TTC549 (cell line): ENCODE data around the gene LHX4.
"Not testable (repeated sequence)": the region's sequence is repeated elsewhere in the genome, so short reads cannot be mapped to it uniquely, and the experiment has no call there.

ENCODE experiments used
- FAIRE-seq: peaks from 2 replicates; lab custom pipeline; 2012; peaks lifted over from hg19 to GRCh38; lab: Jason Lieb, UNC

Gene LHX4

GRCh38 chr1:180197231-180197630, 32.8 kb upstream of the LHX4 start:
- FAIRE-seq, result no peak

GRCh38 chr1:180198196-180198595, 31.9 kb upstream of the LHX4 start:
- FAIRE-seq, result no peak

DNA sequence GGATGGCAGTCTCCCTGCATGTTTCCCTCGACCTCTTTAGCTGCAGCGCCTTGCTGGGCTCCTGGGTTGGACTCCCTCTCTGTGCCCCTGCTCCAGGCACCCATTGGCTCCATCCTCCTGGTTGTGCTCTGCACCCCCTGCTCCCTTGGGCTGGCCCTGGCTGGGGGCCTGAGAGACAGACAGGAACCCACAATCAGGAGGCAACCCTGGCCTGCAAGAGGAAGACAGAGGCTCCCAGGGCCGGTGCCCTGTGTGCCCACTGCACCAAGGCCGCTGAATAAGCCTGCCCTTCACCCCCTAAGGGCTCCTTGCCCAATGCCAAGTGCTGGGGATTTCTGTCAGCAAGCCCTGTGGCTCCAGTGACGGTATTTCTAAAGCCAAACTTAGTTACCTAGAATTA, 31.5 kb upstream of the LHX4 start:
- FAIRE-seq, result no peak

DNA sequence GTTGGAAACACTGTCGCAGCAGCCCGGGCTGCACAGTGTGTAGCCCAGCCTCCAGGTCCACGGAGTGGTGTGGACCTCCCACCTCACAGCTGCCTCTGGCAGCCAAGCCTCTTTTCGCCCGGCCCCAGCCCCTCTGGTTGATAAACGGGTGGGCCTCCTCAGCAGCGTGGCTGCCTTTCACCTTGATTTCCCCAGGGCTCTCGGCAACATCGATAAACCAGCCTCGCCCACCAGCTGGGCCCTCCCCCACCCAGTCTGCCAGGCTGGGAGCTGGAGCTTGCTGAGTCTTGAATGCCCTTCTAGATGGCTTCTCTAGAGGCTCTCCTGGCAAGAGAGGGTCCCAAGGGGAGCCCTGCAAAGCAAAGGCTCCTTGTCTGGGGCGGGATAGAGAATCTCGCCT, 31.0 kb upstream of the LHX4 start:
- no peak for FAIRE-seq

DNA sequence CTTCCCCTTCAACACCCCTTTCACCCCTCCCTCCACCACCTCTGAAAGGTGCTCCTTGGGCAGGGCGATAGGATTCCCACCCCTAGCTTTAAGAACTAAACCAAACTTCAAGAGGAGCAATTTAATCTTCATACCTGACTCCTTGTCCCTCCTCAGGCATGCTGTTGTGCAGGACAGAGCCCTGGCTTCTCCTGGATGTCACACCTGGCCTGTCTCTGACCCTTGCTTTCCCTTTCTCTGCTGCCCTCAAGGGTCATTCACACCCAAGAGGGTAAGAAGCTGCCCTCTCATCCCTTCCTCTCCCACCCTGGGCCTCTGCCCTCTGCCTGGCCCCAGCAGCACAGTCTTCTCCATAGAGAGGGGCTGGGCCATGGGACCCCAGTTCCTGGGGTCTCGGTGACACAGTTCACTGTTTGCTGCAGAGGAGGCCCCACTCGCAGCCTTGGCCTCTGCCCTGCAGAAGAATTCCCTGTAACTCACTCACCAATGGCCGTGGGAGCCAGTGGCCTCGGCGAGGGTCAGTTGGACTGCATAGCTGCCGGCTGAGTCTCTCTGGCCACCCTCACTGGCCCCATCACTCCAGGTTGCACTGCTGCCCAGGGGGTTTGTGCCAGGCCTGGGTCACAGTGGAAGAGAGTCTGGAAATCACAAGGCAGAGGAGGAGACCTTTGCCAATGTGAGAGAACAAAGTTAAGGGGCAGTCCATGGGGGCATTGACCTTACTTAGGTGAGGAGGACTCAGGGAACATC, 28.4 kb upstream of the LHX4 start:
- FAIRE-seq, result no peak

DNA sequence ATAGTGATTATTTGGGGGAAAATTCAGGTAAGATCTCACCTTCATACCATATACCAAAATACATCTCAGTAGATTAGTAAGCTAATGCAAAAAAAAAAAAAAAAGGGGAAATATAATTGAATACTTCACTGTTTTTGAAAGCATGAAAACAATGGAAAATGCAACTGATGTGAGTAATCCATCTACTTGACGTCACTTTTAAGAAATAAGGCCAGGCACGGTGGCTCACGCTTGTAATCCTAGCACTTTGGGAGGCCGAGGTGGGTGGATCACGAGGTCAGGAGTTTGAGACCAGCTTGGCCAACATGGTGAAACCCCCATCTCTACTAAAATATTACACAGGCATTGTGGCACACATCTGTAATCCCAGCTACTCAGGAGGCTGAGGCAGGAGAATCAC, 27.5 kb upstream of the LHX4 start:
- not testable (repeated sequence) for FAIRE-seq

GRCh38 chr1:180204231-180204630, 25.8 kb upstream of the LHX4 start:
- FAIRE-seq, result no peak

DNA sequence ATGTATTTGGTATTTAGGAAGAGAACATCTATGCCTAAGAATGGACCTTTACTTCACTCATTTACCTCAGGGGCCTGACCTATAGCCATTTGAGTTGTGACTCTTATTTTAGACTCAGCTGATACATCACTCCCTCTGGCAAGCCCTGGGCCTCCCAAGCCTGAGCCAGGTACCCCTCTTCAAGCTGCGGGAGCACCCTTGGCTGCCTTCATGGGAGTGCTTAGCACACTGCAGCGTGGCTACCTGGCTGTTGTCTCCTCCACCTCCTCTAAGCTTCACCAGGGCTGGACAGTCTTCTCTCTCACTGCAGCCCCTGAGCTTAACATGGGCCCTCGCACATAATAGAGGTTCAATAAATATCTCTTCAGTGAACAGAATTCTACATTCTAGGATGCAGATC, 23.5 kb upstream of the LHX4 start:
- FAIRE-seq, result no peak

DNA sequence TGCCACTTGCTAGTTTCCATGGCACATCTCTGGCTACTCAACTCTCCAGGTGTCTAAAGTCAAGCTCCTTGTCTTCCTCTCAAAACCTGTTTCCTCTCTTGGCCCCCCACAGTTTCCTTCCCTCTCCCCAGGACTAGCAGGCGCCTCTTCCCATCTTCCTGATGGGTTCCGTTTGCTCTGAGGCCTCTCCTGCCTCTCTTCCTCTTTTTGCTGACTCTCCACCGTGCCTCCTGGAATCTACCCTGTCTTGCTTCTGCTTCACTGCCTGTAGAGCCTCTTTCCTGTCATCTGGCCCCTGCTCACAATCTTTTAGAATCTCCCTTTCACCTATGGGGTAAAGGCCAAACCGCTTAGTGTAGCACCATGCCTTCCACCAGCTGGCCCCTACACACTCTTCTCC, 21.8 kb upstream of the LHX4 start:
- FAIRE-seq, result no peak

DNA sequence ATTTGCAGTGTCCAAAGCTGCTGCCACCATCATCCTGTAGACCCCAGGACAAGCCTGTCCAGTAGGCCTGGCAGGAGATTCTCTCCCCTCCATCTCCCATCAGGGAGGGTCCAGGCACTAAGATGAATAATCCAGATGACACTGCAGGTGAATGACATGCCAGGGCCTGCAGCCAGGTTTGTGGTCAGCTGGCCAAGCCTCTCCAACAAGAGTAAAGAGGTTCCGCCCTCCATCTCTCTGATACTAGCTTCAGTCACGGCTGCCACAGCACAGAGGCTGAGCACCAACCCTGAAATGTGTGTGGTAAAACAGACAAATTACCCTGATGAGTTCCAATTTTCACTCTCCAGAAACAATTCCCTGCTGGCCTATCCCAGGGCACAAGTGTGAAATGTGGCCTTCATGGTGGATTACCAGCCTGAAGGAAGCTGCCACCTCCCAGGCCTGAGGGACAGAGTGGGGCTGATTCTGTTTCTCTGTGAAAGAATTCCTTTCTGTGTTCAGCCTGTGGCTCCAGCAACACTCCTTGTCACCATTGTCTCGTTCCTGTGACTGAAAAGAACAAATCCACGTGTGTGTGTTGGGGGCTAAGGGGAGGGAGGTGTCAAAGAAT, 19.9 kb upstream of the LHX4 start:
- no peak for FAIRE-seq

GRCh38 chr1:180211156-180211859, 18.8 kb upstream of the LHX4 start:
- no peak for FAIRE-seq

DNA sequence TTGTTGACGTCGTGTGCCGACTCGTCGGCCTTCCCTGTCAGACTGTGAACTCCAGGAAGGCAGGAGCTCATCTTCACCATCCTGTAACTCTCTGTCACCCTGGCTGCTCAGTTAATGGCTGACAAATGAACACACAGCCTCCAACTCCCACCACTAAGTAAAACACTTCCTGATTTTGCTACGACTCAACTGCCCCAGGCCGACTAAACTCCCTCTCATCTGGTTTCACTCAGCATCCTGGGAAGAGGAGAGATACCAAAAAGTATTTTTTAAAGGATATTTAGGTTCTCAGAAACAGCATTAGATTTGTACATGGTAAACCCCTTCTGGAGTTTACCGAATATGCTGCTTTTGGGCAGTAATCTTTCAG, 18.2 kb upstream of the LHX4 start:
- FAIRE-seq, result no peak

DNA sequence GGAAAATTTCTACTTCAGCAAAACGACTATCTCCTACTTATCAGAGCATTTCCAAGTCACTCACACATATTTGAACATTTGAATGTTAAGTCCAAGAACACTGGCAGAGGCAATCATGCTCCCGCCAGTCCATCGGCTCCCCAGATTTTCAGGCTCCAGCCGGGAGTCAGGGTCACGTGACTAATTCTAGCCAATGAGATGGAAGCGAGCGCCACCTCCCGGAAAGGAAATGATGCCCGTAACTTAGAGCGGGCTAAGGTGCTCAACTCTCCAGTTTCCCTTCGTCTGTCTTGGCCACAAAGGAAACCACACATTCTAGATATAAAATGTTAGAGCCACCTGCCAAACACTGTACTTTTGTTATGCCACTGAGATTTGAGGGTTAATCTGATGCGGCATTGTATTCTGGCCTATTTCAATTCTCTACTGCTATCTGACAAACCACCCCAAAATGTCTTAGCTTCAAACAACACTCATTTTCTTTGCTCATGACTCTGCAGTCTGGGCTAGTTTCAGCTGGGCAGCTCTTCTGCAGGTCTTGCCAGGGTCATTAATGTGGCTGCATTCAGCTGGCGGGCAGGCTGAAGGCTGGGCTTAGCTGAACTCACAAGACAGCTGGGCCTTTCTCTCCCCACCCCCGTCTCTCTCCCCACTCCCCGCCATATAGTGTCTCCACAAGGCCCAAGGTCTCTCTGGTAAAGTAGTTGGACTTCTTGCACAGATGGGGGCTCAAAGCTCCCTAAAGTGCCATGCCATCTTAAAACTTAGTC, 16.5 kb upstream of the LHX4 start:
- FAIRE-seq, result no peak

DNA sequence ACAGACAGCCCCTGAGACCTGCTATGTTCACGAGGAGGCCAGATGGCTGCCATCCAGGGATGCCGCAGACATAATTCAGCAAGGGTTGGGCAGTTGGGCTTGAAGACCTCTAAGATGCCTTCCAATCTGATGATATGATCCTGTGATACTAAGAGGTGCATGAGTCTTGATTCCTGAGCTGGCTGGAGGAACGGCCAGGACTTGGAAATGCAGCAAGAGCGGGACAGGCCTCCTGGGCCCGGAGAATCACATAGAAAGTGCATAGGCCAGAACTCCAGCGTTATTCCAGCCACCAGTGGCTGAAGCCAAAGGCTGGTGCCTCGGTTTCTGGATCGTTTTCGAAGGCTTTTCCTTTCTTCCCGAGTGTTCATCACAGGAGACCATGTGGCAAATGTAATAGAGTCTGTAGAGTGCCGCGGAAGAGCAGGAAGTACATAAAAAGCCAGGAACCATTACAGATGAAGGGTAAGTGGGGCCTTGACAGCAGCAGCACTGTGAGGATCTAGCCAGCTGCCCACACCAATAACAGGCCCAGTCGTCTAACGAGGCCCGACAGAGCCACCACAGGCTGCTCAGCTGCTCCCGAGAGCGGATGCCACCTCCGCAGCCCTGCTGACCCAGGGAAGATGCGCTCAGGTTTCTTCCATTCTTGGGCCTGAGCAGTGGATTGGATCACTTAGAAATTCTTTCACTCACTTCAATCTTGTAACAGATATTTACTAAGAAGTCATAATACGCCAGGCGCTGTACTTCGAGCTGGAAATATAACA, 14.0 kb upstream of the LHX4 start:
- FAIRE-seq, result no peak

- no peak for FAIRE-seq
Measured at GRCh38 chr1:180217006-180217405, 13.1 kb upstream of the LHX4 start.

GRCh38 chr1:180218806-180219765, 11.0 kb upstream of the LHX4 start:
- no peak for FAIRE-seq

DNA sequence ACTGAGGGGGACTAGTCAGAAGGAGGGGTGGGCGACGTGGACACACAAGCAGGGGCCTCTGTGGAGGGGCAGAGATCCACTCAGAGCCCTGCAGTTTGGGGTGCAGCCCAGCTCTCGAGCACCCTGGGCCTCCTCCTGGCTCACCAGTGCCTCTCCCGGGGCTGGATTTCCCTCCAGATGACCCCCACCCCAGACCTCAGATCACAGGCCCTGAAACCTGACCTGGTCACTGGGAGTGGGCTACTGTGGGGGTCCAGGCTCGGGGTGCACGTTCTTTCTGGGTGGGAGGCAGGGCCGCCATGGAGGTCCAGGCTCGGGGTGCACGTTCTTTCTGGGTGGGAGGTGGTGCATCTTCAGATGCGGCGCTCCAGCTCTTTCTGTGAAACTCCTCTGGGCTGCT, 10.3 kb upstream of the LHX4 start:
- no peak for FAIRE-seq

DNA sequence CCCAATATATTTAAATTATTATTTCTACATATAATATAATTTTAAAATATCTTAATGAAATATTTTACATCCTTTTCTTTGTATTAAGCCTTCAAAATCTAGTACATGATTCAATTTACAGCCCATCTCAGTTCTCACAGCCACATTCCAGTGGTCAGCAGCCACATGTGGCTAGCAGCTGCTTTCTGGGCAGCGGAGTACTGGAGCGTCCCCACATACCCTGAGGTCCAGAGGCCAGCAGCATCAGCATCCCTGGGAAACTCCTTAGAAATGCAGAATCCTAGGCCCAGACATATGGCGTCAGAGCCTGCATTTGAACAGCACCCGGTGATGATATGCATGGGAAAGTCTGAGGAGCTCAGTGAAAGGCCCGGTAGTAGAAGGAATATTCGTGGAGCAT, 8.6 kb upstream of the LHX4 start:
- no peak for FAIRE-seq

DNA sequence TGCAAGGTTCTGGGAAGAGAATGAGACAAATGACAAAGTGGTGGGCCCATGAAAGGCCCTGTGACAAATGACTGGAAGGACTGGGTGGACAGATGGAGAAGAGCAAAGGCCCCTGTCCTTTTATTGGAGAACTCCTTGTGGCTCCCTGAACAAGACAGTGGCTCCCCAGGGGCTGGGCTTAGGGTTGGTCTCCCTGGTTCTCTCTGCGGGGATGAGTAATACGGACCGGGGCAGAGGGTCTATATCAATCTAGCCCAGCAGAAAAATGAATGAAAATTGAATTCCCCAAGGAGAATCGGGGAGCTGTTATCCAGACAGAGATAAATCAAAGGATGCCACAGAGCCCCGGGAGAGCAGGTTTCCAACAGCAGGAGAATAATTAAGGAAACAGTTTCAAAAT, 5.2 kb upstream of the LHX4 start:
- no peak for FAIRE-seq

GRCh38 chr1:180225403-180225802, 4.7 kb upstream of the LHX4 start:
- no peak for FAIRE-seq
